Esophagus muscularis mucosa (tissue), 4 donors: ENCODE data around the gene SPRR2D.

Experiments
- CTCF ChIP-seq, 3 experiments: fragments of 200-600 bp in 2 of 3; fragments of 450-650 bp in 1 of 3; sonication (generic) in 2 of 3; IDR thresholded peaks; one replicate each; pipeline ENCODE4 v1.5.1; 2017 to 2019; ENCODE audit warnings: antibody characterized with exemption in 3 of 3, mild to moderate bottlenecking in 2 of 3, moderate library complexity in 1 of 3
- EP300 ChIP-seq: sonication (generic); formaldehyde crosslinking; IDR thresholded peaks from one replicate; pipeline ENCODE4 v1.6.1; 2017; ENCODE audit warnings: antibody characterized with exemption
- POLR2A ChIP-seq: fragments of 450-650 bp; IDR thresholded peaks from one replicate; pipeline ENCODE4 v1.6.1; 2017; ENCODE audit warnings: antibody characterized with exemption, moderate library complexity, mild to moderate bottlenecking, low read depth
- POLR2AphosphoS5 ChIP-seq, 2 donors: sonication (generic); formaldehyde crosslinking; IDR thresholded peaks; one replicate each; pipeline ENCODE4 v1.6.1; 2017; ENCODE audit warnings: antibody characterized with exemption in 2 of 2

GRCh38 chr1:152997901-152998300 is 43.0 kb downstream of the SPRR2D start:
- TF ChIP-seq POLR2A (no peak), CTCF (IDR thresholded peaks at IDR 0.05) (no peak), POLR2AphosphoS5 (IDR thresholded peaks at IDR 0.05) (no peak), EP300 (no peak)
